Thoracic aorta (tissue), 2 donors: ENCODE results near the gene TAGLN. TPM values are rescaled to one million over a fixed set of nuclear protein-coding genes. Genes with fewer than 3 reads are reported as not detected.

Source experiments
- ATAC-seq: fragments of 150-250 bp; one replicate; pipeline ENCODE4 v1.8.0; 2017; ENCODE audit warnings: low read depth; ENCODE audit not compliant: insufficient number of reproducible peaks, low FRiP score
- DNase-seq: peaks from one replicate; pipeline ENCODE4 v3.0.0-alpha.2; 2020; ENCODE audit warnings: low spot score
- H3K27ac ChIP-seq, 2 donors: fragments of 200-600 bp; sonication (generic); 1 replicate in 1 of 2; 2 replicates in 1 of 2; pipeline ENCODE4 v1.5.1; 2016; ENCODE audit warnings: mild to moderate bottlenecking in 2 of 2, moderate library complexity in 2 of 2
- H3K27me3 ChIP-seq: fragments of 200-600 bp; sonication (generic); replicated peaks from 2 replicates; pipeline ENCODE4 v1.6.0; 2016; ENCODE audit warnings: mild to moderate bottlenecking; ENCODE audit not compliant: insufficient read depth
- H3K36me3 ChIP-seq: fragments of 200-600 bp; sonication (generic); one replicate; pipeline ENCODE4 v1.5.1; 2016
- H3K4me1 ChIP-seq, 2 donors: fragments of 200-600 bp; sonication (generic); 1 replicate in 1 of 2; 2 replicates in 1 of 2; pipeline versions ENCODE4 v1.5.1 to v1.6.0; 2016; ENCODE audit warnings: low read depth in 2 of 2, mild to moderate bottlenecking in 1 of 2; ENCODE audit not compliant: control insufficient read depth in 1 of 2
- H3K4me3 ChIP-seq: fragments of 200-600 bp; sonication (generic); 2 replicates; pipeline ENCODE4 v1.5.1; 2016; ENCODE audit warnings: mild to moderate bottlenecking
- H3K9me3 ChIP-seq: fragments of 200-600 bp; sonication (generic); 2 replicates; pipeline ENCODE4 v1.5.1; 2016
- total RNA-seq, 2 donors: library from RNA; depleted of rRNA; stranded (reverse); fragments of >200 nt; gene quantifications; one replicate each; pipeline versions ENCODE4 v1.1.0 to v1.2.3, GENCODE V29; 2016
- TF ChIP-seq, protein P1 (sequence below): fragments of 200-600 bp; sonication (generic); IDR thresholded peaks from one replicate; pipeline ENCODE4 v1.5.1; 2019; ENCODE audit warnings: antibody characterized with exemption

The TAGLN gene
- total RNA-seq, 2 donors from 2014 or later: 6,975 to 13,974 TPM

DNA sequence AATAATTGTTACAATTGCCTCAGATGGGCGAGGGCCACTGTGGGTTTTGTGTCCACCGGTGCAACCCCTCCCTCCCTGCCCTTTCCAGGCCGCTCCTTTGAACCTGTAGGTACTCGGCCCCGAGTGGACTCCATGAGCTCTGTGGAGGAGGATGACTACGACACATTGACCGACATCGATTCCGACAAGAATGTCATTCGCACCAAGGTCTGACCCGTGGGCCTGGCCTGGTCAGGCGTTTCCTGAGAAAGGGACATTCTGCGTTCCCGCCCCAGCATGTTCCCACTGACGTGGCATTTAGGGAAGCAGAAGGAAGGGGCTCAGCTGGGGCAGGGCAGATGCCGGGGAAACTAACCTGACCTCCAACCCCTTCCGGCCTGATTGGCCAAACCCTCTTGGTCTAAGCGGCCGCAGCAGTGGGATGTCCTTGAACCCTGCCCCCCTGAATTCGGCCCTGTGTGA lies 10.5 kb upstream of the TAGLN start:
- no peak for ATAC-seq
- H3K4me1 ChIP-seq: no peaks in the 10 kb centered on the region
- DNase-seq: no peak
- no peaks in the 10 kb centered on the region for H3K27me3 ChIP-seq
- H3K27ac ChIP-seq: no peak overlapping the region
- peaks cover 53% of the 10 kb centered on the region for H3K36me3 ChIP-seq
- no peak overlapping the region for H3K4me3 ChIP-seq
- no peaks in the 10 kb centered on the region for H3K9me3 ChIP-seq
- TF ChIP-seq, protein P1, sequence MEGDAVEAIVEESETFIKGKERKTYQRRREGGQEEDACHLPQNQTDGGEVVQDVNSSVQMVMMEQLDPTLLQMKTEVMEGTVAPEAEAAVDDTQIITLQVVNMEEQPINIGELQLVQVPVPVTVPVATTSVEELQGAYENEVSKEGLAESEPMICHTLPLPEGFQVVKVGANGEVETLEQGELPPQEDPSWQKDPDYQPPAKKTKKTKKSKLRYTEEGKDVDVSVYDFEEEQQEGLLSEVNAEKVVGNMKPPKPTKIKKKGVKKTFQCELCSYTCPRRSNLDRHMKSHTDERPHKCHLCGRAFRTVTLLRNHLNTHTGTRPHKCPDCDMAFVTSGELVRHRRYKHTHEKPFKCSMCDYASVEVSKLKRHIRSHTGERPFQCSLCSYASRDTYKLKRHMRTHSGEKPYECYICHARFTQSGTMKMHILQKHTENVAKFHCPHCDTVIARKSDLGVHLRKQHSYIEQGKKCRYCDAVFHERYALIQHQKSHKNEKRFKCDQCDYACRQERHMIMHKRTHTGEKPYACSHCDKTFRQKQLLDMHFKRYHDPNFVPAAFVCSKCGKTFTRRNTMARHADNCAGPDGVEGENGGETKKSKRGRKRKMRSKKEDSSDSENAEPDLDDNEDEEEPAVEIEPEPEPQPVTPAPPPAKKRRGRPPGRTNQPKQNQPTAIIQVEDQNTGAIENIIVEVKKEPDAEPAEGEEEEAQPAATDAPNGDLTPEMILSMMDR: no peak

DNA sequence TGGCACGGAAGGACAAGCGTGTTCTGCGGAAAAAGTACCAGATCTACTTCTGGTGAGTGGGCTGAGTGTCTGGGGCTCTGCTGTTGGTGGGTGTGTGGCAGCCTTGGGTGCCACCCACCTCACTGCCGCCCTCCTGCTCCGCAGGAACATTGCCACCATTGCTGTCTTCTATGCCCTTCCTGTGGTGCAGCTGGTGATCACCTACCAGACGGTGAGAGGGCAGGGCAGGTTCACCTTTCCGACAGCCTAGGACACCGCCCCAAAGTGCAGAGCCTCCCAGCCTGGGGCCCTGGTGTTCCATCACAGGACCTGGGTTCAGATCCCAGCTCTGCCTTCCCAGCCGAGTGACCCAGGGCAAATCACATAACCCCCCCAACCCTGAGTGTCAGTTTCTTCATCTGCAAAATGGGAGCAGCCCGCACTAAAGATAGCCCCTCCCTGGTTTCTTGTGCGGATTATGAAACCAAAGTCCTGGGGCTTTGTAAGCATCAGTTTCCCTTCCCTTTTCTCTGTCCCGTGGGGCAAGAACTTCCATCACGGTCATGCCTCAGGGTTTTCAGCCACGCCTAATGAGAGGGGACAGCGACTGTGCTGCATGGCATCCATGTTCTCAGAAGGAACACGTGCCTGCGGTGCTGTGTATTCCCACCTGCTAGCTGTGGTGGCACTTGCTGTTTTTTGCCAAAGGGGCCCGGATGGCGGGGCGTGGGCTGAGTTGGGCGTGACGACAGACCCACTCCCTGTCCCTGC lies 9.8 kb upstream of the TAGLN start:
- ATAC-seq: no peak
- Histone ChIP-seq H3K36me3 (peaks cover 56% of the 10 kb centered on the region), H3K27ac (no peak overlapping the region), H3K27me3 (no peaks in the 10 kb centered on the region), H3K9me3 (no peaks in the 10 kb centered on the region), H3K4me3 (no peak overlapping the region), H3K4me1 (no peaks in the 10 kb centered on the region)
- TF ChIP-seq, protein P1: no peak
- DNase-seq: no peak

DNA sequence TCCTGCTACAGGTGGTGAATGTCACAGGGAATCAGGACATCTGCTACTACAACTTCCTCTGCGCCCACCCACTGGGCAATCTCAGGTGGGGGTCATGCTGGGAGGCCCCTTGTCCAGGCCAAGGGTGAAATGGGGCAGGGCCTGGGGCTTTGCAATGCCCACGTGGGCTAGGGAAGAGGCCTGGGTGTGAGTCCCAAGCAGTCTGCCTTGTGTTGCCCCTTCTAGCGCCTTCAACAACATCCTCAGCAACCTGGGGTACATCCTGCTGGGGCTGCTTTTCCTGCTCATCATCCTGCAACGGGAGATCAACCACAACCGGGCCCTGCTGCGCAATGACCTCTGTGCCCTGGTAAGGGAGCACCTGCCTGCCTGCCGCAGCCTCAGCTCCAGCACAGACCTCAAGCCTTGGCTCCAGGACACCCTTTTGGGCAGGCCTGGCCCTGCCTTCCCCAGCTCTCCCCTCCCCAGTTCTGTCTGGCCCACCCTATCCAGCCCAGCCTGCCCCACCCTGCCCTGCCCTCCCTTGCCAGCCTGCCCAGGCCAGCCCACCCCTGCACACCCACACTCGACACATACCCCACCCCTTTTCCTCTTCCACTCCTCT lies 9.1 kb upstream of the TAGLN start:
- no peaks in the 10 kb centered on the region for H3K4me1 ChIP-seq
- no peaks in the 10 kb centered on the region for H3K9me3 ChIP-seq
- no peak overlapping the region for H3K27ac ChIP-seq
- peaks cover 56% of the 10 kb centered on the region for H3K36me3 ChIP-seq
- no peak for ATAC-seq
- H3K4me3 ChIP-seq: no peak overlapping the region
- no peak for DNase-seq
- H3K27me3 ChIP-seq: no peaks in the 10 kb centered on the region
- TF ChIP-seq, protein P1: no peak

DNA sequence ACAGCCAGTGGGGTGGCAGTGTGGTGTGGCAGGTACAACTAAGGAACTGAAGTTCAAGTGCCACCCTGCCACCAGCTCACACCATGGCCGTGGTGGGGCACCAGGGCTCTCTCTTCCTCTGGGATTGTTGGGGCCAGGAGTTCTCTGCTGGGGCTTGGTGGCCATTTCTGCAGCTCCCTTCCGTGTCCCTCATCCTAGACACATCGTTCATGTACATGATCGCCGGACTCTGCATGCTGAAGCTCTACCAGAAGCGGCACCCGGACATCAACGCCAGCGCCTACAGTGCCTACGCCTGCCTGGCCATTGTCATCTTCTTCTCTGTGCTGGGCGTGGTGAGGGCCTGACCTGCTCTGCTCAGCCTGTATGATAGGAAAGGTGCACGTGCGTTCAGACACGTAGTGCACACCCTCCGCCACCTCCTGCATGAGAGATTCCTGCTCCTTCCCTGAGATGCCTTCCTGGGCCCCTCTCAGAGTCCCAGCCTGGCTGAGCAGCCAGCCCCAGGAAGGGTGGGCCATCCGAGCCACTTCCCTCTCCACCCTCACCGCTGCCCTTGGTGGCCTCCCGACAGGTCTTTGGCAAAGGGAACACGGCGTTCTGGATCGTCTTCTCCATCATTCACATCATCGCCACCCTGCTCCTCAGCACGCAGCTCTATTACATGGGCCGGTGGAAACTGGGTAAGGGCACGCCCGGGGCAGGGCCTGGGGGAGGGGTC lies 7.3 kb upstream of the TAGLN start:
- Histone ChIP-seq H3K27ac (no peak overlapping the region), H3K4me3 (no peak overlapping the region), H3K4me1 (no peaks in the 10 kb centered on the region), H3K27me3 (no peaks in the 10 kb centered on the region), H3K36me3 (peaks cover 56% of the 10 kb centered on the region), H3K9me3 (no peaks in the 10 kb centered on the region)
- DNase-seq: no peak
- TF ChIP-seq, protein P1: no peak
- ATAC-seq: no peak

DNA sequence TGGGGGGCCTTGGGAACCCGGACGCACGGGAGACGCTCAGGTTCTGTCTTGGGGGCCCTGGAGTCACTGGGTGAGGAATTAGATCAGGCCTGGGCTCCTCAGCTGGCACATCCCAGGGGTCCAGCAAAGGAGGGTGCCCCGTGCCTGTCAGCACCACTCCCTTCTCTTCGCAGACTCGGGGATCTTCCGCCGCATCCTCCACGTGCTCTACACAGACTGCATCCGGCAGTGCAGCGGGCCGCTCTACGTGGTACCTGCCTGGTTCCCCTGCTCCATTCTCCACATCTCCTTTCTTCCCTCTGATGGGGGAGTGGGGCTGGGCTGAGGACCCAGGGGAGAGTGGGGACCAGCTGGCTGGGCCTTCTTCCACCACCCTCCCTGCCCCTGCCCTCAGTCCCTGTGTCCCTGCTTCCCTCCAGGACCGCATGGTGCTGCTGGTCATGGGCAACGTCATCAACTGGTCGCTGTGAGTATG lies 6.7 kb upstream of the TAGLN start:
- Histone ChIP-seq H3K36me3 (peaks cover 54% of the 10 kb centered on the region), H3K9me3 (no peaks in the 10 kb centered on the region), H3K27me3 (no peaks in the 10 kb centered on the region), H3K4me3 (no peak overlapping the region), H3K4me1 (peaks cover 0 to 3% of the 10 kb centered on the region in 2 donors), H3K27ac (no peak overlapping the region)
- DNase-seq (no peak), ATAC-seq (no peak)
- TF ChIP-seq, protein P1: no peak
